RPMI8226 (cell line): ENCODE data around the gene FKBP9.
"Not testable (repeated sequence)": the region's sequence is repeated elsewhere in the genome, so short reads cannot be mapped to it uniquely, and the experiment has no call there.

Experiments
- DNase-seq: peaks from one replicate; pipeline ENCODE4 v3.0.0-alpha.2; 2015

The FKBP9 gene, protein sequence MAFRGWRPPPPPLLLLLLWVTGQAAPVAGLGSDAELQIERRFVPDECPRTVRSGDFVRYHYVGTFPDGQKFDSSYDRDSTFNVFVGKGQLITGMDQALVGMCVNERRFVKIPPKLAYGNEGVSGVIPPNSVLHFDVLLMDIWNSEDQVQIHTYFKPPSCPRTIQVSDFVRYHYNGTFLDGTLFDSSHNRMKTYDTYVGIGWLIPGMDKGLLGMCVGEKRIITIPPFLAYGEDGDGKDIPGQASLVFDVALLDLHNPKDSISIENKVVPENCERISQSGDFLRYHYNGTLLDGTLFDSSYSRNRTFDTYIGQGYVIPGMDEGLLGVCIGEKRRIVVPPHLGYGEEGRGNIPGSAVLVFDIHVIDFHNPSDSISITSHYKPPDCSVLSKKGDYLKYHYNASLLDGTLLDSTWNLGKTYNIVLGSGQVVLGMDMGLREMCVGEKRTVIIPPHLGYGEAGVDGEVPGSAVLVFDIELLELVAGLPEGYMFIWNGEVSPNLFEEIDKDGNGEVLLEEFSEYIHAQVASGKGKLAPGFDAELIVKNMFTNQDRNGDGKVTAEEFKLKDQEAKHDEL

DNA sequence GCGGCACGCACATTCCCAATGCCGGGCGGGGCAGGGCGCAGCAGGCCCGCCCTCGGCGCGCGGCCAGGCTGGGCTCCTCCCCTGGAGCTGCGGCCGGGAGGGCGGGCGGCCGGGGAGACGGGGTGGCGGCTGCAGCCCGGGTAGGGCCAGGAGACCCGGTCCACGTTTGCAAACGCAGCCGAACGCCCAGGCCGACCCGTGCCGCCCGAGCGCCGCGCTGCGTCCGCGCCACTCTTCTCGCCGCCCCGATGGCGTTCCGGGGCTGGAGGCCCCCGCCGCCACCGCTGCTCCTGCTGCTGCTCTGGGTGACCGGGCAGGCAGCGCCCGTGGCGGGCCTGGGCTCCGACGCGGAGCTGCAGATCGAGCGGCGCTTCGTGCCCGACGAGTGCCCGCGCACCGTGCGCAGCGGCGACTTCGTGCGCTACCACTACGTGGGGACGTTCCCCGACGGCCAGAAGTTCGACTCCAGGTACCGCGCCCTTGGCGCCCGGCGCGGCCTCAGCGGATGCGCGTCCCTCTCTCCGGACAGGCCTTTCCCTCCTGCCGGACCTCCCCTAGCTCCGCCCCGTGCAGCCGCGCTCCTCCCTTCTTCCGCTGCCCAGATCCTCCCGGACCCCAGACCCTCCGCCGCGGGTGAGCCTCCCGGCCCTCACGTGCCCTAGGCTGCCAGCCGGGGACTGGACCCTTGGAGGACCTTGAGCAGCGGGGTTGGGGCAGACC, at the start of gene FKBP9:
FKBP9 (plus strand) TSS at position 115 of the 720 bp plus-strand sequence; CDS start at position 249, 134 bp downstream.
- DNase-seq: no peak

DNA sequence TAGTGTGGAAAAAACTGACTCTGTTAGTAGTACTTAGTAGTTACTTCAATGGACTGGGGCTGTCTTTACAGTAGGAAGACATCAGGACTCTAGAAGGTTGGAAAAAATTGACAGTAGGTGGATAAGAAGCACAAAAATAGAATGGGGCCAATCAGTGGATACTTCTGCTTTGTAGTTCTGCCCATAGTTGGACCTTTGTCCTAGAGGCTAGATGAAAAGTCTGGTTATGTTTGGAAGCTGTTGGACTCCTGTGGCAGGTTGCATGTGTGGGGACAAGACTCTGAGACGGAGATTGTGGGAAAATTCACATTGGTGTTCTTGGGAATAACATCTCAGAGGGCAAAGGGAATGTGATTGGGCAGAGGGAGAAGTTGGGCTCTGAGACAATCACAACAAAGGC, 47.0 kb upstream of the FKBP9 start:
- no peak for DNase-seq

DNA sequence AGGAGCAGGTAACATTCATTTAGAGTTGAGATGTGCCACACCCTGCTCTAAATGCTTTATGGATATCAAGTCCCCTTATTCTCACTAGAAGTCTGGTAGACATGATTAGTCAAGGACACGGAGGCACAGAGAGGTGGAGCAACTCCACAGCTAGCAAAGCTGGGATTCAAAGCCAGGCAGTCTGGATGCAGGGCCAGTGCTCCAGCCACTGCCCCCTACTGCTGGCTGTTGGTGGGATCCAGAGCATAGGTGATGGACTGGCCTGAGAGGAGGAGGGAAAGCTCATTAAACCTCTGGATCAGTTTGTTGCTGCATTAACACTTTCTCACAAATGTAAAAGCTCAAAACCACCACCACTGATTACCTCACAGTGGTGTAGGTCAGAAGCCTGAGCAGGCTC, 43.1 kb upstream of the FKBP9 start:
- DNase-seq: no peak

DNA sequence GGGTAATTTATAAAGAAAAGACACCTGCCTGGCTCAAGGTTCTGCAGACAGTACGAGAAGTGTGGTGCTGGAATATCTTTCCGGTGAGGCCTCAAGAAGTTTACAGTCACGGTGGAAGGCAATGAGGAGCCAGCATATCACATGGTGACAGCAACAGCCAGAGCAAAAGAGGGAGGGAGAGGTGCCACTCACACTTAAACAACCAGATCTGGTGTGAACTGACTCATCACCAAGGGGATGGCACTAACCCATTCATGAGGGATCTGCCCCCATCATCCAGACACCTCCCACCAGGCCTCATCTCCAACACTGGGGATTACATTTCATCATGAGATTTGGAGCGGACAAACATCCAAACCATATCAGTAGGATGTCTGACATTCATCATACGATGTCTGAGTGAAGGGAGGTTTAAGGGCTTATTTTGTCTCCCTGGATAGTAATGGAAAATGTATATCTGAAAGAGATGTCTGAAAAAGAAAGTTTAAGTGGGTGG, 42.2 kb upstream of the FKBP9 start:
- no peak for DNase-seq

DNA sequence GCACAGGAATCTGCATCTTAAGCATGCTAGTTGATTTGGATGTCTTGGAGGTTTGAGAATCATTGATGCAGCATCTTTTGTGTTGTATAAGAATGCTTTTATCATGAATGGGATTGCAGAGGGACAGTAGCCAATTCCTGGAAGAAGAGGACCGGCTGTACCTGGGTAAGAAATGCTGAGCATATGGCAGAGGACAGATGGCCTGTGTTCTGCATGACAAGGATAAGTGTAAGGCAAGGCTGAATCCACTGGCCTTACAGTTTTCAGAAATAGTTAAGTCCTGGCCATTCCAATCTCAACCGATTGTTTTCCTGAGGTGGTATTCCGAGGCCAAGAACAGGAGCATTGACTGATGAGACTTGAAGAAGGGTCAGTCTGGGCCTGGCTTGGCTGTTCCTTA, 41.2 kb upstream of the FKBP9 start:
- DNase-seq: no peak

DNA sequence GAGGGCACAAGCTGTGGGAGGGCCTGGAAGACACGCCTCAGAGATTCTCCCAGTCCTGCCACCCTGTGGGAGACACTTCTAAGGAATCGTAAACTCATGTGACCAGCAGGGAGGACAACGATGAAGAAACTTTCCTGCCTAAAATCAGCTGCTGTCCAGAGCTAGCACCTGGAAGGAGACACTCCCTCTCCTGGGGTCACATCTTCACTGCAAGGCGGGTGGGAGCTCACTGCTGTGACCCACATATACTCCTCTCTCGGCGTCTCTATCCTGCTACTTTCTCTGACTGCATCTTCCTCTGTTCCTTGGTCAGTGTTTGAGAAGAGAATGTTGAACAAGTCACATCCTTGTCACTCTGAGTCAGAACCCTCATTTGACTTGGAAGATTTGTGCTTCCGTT, 40.2 kb upstream of the FKBP9 start:
- not testable (repeated sequence) for DNase-seq

DNA sequence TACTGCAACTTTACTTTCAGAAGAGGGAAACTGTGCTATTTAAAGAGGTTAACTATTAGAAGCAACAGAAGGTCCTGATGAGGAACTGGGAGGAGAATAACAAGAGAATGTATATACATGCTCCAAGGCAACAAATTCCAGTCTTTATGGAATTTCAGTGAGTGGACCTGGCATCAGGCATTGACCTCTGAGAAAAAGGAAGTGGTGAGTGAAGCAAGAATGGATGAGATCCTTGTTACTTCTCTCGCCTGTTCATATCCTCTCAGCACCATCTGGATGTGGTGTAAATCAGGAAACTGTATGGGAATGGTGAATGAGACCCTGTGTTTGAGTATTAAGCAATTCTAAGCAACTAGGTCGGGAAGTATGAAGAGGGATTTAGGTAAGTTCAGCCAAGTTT, 35.3 kb upstream of the FKBP9 start:
- no peak for DNase-seq

DNA sequence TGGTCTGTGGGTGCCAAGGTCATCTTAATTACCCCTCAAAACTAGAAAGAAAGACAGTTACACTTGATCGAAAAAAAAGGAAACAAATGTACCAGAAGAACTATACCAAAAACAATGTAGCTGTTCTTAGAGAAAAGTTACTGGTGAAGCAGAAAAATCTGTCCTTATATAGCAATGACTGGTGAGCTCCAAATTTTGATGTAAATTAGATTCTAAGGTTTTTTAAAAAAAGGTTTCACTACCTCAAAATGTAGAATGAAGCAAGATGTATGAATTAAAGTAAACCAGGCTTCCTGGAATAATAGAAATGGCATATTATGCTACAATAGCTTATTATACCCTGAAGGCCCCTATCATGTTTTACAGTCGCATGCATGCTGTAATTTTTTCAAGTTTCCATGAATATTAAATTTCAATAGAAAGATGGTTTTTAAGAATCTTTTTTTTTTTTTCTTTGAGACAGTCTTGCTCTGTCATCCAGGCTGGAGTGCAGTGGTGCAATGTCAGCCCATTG, 28.4 kb upstream of the FKBP9 start:
- no peak for DNase-seq

DNA sequence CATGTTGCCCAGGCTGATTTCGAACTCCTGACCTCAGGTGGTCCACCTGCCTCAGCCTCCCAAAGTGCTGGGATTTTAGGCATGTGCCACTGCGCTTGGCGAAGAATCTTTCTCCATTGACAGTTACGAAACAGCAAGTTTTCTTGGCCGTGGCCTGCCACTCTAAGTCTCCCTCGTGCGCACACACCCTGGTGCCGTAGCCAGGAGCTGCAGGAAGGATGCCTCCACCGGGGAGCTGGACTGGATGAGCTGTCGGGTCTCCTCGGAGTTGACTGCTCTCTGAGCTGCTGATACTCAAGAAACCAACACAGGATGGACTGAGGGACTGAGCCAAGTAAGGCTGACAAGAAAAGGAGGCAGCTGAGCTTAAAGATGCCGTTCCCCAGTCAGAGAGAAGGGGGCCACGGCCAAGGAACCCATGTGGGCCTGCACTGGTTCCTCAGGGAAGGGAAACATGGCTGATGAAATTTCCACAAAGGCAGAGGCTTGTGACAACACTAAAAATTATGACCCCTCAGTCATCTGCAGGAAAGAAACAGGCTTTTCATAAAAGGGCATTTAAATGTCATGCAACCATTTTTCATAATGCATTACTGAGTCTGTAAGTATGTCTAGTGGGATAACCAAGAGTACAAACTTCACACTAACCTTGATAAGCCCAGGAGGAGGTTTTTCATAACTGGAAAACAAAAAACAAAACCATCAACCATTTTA, 27.7 kb upstream of the FKBP9 start:
- no peak for DNase-seq

DNA sequence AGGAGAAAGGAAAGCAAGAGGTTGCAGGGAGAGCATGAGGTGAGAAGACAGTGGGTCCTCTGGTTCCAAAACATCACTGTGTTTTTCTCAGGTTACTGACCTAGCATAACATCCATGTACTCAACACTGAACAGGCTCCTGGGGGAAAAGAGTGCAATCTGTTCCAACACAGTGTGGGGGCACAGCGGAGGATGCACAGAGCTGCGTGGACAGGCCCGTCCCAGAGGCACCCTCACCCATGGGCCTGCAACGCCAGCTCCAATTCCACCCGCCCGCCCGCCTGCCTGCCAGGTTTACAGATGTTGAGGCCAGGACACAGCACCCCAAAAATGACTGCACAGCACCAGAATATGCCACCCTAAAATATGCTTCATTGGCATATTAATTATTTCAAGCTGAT, 26.9 kb upstream of the FKBP9 start:
- DNase-seq: no peak

DNA sequence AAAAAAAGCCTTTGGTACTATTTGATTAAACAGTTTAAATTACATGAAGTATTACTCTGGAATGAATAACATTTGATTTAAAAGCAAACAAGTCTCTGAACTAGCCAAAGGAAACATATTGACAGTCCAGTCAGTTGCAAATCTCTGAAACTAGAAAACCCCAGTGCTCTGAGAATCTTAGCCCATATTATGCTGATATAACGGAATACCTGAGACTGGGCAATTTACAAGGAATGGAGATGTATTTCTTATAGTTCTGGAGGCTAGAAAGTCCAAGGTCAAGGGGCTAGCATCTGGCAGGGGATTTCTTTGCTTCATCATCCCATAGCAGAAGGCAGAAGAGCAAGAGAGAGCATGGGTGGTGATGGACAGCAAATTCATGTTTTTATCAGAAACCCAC, 21.7 kb upstream of the FKBP9 start:
- DNase-seq: no peak

DNA sequence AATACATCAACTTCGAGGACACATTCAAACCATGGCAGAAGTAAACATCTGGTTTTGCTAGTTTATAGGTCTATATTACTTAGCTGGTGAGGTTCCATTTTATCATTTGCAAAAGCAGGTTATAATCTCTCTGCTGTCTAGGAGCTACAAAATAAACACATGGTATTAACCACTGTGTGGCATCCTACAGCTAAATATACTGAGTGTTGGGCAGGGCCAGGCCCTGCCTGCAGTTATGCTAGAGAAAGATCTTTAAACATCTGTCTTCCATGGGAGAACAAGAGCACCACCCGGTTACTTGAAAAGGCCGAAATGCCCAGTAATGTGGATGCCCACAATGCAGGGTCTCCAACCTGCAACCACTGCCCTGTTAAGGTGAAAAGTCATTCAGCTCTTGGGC, 20.6 kb upstream of the FKBP9 start:
- DNase-seq: no peak

DNA sequence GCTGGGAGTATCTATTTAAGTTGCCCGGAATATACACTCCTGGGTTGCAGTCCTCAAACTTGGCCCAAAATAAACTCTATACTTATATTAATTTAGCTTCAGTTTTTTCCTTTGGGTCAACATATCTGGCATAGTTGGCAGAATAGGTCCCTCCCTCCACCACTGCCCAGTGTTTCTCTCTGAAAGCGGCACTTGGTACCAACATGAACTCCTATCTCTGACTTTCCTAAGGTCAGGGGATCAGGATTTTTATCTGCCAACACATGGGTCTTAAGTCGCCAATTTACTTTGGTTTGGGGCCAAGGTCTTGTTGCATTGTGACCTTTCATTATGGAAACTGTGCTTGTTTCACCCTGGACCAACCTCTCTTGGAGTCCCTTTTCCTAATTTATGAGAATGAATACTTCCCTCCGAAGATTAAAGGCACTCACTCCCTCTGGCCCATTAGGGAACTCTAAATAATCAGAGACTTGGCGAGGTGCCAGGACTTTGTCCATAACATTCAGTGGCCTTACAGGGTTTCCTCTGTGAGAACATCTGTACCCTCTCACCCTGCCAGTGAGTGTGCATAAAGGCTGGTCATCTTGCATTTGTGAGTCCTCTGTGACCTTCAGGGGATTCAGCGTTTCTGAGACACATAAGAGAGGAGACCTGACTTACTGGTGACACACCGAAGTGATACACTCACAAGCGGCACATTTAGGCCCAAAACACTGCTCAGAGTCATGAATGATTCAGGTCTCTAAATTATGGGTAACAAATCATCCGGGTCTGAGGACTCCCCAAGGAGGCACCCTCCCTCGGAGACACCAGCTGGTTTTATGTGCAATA, 19.7 kb upstream of the FKBP9 start:
- peak; percentile 14 for DNase-seq

DNA sequence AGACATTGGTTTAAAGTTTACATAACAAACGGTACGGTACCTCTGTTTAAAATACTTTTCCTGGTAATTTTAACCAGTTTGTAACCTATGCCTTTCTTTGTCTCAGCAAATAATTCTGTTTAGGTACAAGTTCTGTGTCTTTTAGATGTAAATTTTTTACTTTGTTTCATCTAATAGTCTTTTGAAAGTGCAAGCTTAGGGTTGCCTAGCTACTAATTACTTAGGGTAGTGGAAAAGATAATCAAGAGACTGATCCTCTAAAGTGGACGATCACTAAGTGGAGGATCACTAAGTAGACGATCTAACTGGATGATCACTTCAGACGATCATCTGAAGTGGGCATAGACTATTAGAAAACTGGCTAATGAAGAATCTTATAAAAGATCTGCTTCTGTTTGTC, 16.1 kb upstream of the FKBP9 start:
- DNase-seq: no peak

DNA sequence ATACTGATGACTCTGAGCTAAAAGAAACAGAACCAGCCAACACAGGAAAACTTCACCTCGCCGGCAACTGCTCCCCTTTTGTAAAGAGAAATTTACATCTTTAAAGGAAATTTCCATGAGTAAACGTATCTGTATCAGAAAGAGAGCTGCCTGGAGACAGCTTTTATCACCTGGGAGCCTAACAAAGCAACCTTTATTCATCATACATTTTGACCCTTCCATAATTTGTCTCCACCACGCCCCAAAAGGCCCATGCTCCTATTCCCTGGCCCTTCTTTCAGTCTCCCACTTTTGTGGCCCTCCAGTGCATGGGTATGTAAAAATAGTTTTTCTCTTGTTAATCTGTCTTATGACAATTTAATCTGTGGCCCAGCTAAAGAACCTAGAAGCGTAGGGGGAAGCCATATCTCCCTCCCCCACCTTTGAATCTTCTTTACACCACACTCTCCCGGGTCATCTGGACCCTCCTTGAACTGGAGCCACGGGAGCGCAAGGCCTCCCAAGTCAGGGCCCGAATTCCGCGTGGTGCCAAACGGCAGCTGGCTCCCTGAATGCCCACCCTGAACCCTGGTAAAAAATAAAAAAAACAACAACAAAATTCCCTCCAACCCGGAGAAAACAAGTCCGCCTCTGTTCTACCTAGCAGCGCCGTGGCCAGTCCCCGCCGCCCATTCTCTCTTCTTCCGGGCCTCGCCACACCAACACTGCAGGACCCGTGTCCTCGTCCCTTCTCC, 15.4 kb upstream of the FKBP9 start:
- no peak for DNase-seq

DNA sequence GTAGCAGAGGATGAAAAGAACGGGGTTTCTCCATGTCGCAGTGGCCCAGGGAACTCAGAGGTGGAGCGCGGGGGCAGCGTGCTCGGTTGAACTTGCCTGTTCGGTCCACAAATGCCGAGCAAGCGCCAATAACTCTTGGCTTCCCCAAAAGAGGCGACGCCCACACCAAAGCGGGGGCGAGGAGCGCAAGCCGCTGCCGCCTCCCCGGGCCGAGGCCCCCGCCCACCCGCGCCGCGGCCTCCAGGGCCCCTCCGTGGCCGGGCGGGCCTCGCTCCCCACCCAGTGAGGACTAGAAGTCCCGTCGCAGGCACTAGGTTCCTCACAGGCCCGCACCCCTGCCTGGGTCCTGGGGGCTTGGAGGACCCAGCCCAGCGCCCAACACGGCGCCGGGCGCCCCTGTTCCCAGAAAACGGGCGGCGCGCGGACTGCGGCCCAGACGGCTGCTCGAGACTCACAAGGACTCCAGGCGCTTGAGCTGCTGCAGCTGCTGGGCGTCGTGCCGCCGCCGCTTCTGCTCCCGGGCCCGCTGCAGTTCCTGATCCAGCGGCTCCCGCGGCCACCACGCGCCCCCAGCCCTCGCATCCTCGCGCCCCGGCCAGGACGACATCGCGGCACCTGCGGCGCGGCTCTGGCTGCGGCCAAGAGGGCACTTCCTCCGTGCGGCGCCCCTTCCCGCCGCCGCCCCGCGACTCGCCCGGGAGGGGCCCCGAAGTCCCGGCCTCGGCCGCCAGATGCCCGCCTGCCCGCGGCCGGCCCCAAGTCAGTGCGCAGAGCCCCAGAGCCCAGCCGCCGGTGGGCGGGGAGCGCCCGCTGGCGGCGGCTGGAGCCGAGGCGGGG, 14.6 kb upstream of the FKBP9 start:
- DNase-seq: peak; percentile 79

DNA sequence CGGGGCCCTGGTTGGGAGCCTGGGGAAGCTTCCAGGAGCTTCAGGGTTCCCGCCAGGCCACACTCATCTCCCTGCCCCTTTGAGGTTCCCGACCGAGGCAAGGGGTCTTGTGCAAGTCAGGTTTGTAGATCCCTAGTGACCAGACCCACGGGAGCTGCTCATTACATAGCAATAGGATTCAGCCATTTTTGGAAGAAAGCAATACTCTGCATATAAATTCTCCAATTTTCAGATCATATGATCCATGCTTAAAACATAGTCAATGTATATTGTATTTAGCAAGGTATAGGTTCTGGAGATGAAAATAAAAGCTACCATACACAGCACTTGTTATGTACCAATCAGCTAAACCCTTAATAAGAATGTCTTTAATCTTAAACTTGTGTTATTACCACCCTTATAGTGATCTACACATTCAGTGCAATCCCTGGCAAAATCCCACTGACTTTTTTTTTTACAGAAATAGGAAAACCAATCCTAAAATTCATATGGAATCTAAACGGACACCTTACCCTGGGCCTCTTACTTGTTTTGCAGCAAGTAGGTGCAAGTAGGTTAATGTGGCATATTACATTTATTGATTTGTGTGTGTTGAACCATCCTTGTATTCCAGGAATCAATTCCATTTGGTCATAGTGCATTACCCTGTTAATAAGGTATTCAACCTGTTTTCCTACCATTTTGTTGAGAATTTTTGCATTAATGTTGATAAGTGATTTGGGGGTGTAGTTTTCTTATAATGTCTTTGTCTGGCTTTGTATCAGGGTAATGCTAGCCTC, 13.8 kb upstream of the FKBP9 start:
- no peak for DNase-seq

DNA sequence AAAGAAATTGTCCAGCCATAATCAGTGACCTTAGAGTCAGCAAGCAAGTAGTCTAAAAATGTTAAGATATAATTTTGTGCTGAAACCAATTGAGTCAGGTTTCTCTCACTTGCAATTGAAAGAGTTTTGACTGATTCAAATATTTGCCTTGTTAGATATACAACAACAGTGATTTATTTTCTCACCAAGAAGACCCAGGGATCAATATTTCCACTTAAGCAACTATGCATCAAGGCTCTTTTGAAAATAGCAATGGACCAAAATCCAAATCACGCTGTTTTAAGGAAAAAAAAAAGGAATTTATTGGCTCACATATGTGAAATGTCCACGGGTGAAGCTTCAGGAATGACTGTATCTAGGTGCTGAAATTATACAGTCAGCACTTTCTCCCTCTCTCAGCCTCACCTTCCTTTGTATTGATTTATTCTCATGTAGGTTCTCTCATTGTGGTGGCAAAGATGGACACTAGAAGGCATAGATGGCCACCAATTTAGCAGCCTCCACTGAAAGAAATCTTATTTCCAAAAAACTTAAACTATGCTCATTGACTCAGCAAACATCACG, 9.7 kb upstream of the FKBP9 start:
- no peak for DNase-seq

DNA sequence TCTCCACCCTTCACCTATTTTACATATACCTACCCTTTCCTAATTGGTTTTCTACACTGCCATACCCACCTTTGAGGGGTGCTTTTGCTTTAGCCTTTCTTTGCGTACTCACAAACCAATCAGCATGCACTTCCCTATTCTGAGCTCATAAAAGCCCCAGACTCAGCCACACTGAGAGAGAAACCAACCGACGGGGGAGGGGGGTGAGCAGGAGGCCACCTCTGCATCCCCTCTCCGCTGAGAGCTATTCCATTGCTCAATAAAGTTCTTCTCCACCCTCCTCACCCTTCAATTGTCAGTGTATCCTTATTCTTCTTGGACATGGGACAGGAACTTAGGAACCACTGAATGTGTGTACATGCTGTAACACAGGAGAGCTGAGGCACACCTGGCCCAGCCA, 9.0 kb upstream of the FKBP9 start:
- DNase-seq: no peak
